MCF 10A (cell line): ENCODE results near the gene CFC1B. TPM values are rescaled to one million over a fixed set of nuclear protein-coding genes. Genes with fewer than 3 reads are reported as not detected.
"Not testable (repeated sequence)": the region's sequence is repeated elsewhere in the genome, so short reads cannot be mapped to it uniquely, and the experiment has no call there.

Experiments
- BruUV-seq: library from RNA; stranded (reverse); fragments of 400-500 nt; replicated peaks from 2 replicates; lab custom pipeline; 2021; lab: Mats Ljungman, UMichigan
- CTCF ChIA-PET: fragments of 300-600 bp; sonication (Branson Sonifier 250); formaldehyde crosslinking; extraction: SDS; loops from one replicate; lab custom pipeline; 2021; ENCODE audit warnings: antibody characterized with exemption, inconsistent platforms; lab: Yijun Ruan, JAX
- POLR2A ChIA-PET: fragments of 300-600, 350-650 bp; sonication (Branson Sonifier 250); formaldehyde crosslinking; extraction: SDS; loops from one replicate; lab custom pipeline; 2020; ENCODE audit warnings: antibody characterized with exemption, inconsistent platforms; lab: Yijun Ruan, JAX
- DNase-seq: peaks from one replicate; pipeline ENCODE4 v3.0.0-alpha.2; 2018; ENCODE audit not compliant: unreplicated experiment
- H3K27ac Mint-ChIP-seq: one replicate; pipeline ENCODE4 v1.8.0; 2022; ENCODE audit warnings: mild to moderate bottlenecking, low read depth, mixed read lengths; ENCODE audit not compliant: unreplicated experiment
- H3K27me3 Mint-ChIP-seq: one replicate; pipeline ENCODE4 v1.8.0; 2022; ENCODE audit warnings: mixed read lengths; ENCODE audit not compliant: insufficient read depth, unreplicated experiment
- H3K36me3 Mint-ChIP-seq: one replicate; pipeline ENCODE4 v1.8.0; 2022; ENCODE audit warnings: mild to moderate bottlenecking, moderate library complexity, mixed read lengths; ENCODE audit not compliant: insufficient read depth, unreplicated experiment
- H3K4me1 Mint-ChIP-seq: one replicate; pipeline ENCODE4 v1.8.0; 2022; ENCODE audit warnings: mixed read lengths; ENCODE audit not compliant: insufficient read depth, unreplicated experiment
- H3K4me3 Mint-ChIP-seq: one replicate; pipeline ENCODE4 v1.8.0; 2022; ENCODE audit warnings: mild to moderate bottlenecking, moderate library complexity, mixed read lengths; ENCODE audit not compliant: unreplicated experiment
- H3K9me3 Mint-ChIP-seq: one replicate; pipeline ENCODE4 v1.8.0; 2022; ENCODE audit warnings: mixed read lengths; ENCODE audit not compliant: unreplicated experiment
- intact Hi-C: fragments of 100-400 bp; cut with micrococcal nuclease; formaldehyde crosslinking; loops from 2 replicates; pipeline ENCODE4 v1.14.1; 2022
- total RNA-seq: library from RNA; stranded (reverse); gene quantifications from 2 replicates; pipeline ENCODE4 v1.2.3, GENCODE V29; 2022

CFC1B gene
- total RNA-seq, 1 experiment from 2014 or later = not detected

DNA sequence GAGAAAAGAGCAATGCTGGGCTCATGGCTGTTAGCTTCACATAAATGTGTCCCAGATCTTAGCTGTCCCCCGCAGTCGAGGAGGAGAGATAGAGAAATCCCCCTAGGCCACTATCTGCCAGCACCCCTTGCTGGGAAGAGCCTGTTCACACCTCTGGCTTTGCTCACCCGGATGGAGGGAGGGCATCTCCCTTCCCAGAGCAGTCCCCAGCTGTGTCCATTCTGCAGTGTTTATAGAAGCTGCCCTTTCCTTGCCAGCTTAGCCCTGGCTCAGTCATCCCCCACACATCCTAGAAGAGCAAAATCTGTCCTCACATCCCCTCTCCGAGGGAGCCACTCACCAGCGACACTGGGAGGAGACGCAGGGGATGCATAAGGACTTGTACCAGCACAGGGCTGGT lies 8.5 kb downstream of the CFC1B start:
- intact Hi-C loops, CTCF ChIA-PET, H3K36me3 Mint-ChIP-seq, H3K4me1 Mint-ChIP-seq, H3K27ac Mint-ChIP-seq, BruUV-seq, H3K4me3 Mint-ChIP-seq, POLR2A ChIA-PET, DNase-seq, H3K9me3 Mint-ChIP-seq, H3K27me3 Mint-ChIP-seq: not testable (repeated sequence)

DNA sequence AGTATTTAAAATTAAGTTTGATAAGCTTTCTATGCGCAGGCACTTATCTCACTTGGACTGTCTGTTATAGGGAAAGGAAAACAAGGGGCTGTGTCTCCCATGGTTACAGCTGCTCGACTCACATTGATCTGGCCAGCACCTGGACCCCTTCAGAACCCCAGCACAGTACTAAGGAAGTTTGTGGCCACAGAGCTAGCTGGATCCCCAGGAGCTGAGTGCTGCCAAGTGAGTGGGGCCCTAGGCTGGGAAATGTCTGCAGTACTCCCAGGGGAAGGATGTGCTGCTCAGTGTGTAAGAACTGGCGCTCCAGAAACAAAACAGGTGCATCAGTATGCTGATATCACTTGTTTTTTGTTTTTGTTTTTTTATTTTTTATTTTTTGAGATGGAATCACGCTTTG lies 9.2 kb downstream of the CFC1B start:
- POLR2A ChIA-PET, BruUV-seq, intact Hi-C loops, DNase-seq, H3K4me1 Mint-ChIP-seq, H3K27ac Mint-ChIP-seq, H3K27me3 Mint-ChIP-seq, H3K4me3 Mint-ChIP-seq, CTCF ChIA-PET, H3K9me3 Mint-ChIP-seq, H3K36me3 Mint-ChIP-seq: not testable (repeated sequence)

DNA sequence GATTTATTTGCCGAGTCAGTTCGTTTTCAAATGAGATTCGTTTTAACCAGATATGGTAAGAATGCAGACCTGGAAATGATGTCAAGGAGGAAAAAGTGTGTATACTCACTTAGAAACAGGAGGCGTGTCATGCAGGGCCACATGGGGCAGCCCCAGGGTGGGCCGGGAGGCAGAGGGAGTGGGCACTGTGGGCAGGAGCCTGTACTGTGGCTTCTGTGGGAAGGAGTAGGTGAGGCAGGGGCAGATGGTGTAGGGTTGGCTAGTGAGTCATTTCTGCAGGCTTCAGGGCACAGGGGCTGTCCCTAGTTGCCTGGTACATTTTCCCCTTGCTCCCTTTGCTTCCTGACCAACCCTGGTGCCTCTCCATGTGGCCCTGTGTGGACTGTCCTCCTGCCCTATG lies 10.2 kb downstream of the CFC1B start:
- DNase-seq, H3K27me3 Mint-ChIP-seq, H3K4me3 Mint-ChIP-seq, H3K4me1 Mint-ChIP-seq, intact Hi-C loops, H3K9me3 Mint-ChIP-seq, H3K36me3 Mint-ChIP-seq, H3K27ac Mint-ChIP-seq, POLR2A ChIA-PET, BruUV-seq, CTCF ChIA-PET: not testable (repeated sequence)

DNA sequence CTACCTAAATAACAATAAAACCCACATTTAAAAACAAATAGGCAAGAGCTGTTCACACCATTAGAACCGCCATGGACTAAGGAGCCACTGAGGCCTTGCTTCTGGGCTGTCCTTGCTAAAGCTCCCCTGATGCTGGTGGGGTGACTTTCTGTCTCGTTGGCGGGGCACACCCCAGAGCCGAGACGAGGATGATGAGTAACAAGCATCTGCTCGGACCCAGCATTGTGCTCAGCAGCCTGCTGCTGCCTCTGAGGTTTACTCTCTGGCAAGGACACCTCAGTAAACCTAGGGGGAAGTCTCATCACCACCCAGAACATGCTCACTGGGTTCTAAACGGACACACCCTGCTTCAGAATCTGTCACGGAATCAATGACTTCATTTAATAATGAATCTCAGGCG lies 10.7 kb downstream of the CFC1B start:
- H3K4me1 Mint-ChIP-seq, POLR2A ChIA-PET: not testable (repeated sequence)

GRCh38 chr2:130536654-130537053 lies 15.6 kb downstream of the CFC1B start:
- H3K27ac Mint-ChIP-seq, H3K36me3 Mint-ChIP-seq, H3K4me1 Mint-ChIP-seq, intact Hi-C loops, BruUV-seq, POLR2A ChIA-PET, DNase-seq, H3K4me3 Mint-ChIP-seq, CTCF ChIA-PET, H3K27me3 Mint-ChIP-seq, H3K9me3 Mint-ChIP-seq: not testable (repeated sequence)

More for the DNA sequence above, 10.7 kb downstream of the CFC1B start:
- H3K4me3 Mint-ChIP-seq, intact Hi-C loops, DNase-seq, H3K27ac Mint-ChIP-seq, H3K27me3 Mint-ChIP-seq, CTCF ChIA-PET, H3K9me3 Mint-ChIP-seq, H3K36me3 Mint-ChIP-seq, BruUV-seq: not testable (repeated sequence)

DNA sequence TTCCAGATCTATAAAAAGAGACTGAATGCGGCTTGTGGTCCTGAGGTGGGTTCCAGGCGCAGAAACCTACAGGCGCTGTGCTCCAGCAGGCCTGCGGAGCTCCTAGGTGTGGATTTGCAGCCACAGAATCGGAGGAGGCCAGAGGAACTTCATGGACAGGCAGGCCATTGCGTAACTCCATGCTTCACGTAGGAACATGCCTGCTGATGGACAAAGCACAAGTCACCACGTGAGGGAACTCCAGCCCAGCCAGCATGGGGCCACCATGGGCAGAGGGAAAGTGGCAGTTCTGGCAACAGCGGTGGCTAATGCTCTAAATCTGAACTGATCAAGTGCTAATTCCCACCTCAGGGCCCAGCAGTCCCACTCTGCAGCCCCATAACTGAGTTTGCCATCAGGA lies 17.2 kb downstream of the CFC1B start:
- CTCF ChIA-PET, H3K27me3 Mint-ChIP-seq, DNase-seq, BruUV-seq, H3K36me3 Mint-ChIP-seq, H3K4me1 Mint-ChIP-seq, H3K9me3 Mint-ChIP-seq, H3K4me3 Mint-ChIP-seq, intact Hi-C loops, POLR2A ChIA-PET, H3K27ac Mint-ChIP-seq: not testable (repeated sequence)

DNA sequence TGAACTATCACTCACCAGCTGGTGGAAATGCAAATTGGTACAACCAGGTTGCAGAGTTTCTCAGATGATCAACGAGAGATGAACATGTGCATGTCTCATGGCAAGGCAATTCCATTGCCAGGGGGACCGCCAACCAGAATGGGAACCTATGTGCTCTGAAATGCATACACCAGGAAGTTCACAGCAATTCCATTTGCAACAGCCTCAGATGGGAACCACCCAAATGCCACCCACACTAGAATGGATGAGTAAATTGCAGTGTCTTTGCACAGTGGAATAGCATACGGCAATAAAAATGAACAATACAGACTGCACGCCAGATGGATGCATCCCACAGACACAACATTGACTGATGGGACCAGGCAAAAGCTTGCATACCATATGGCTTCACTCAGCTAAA lies 21.8 kb downstream of the CFC1B start:
- H3K27ac Mint-ChIP-seq, H3K4me3 Mint-ChIP-seq, H3K9me3 Mint-ChIP-seq, DNase-seq, H3K27me3 Mint-ChIP-seq, CTCF ChIA-PET, intact Hi-C loops, BruUV-seq, POLR2A ChIA-PET, H3K4me1 Mint-ChIP-seq, H3K36me3 Mint-ChIP-seq: not testable (repeated sequence)

DNA sequence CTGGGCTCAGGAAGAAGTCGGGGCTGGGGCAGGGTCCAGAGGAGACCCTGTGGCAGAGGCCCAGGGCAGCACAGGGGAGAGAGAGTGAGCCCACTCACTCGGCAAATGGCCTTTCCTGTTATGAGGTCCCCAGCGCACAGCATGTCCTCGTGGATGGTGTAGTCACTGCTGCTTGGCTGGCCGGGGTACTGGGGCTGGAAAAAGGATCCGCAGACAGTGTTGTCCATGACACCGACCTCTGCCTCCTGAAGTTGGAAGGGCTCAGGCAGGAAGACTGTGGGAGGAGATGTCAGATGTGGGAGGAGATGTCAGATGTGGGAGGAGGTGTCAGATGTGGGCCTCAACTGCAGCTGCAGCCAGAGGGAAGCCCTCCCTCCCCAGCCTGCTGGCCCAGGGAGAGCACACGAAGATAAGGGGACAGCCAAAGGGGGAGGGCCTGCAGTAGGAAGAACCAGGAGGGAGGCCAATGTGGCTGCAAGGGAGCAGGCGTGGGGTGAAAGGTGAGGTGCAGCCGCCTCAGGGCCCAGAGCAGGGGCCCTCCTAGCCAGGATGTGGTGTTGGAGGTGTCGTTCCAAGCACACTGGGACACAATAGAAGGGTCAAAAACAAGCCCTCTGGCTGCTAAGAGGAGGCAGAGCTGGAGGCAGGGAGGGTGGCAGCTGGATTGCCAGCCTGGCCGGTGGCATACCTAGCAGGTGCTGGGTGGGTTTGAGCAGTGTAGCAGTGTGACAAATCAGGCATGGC lies 22.9 kb downstream of the CFC1B start:
- H3K36me3 Mint-ChIP-seq, intact Hi-C loops, H3K9me3 Mint-ChIP-seq, H3K4me1 Mint-ChIP-seq, BruUV-seq, H3K27me3 Mint-ChIP-seq, CTCF ChIA-PET, H3K27ac Mint-ChIP-seq, POLR2A ChIA-PET, DNase-seq, H3K4me3 Mint-ChIP-seq: not testable (repeated sequence)

GRCh38 chr2:130544978-130545377 lies 24.0 kb downstream of the CFC1B start:
- DNase-seq, BruUV-seq, H3K9me3 Mint-ChIP-seq, H3K27me3 Mint-ChIP-seq, H3K27ac Mint-ChIP-seq, H3K4me3 Mint-ChIP-seq, H3K4me1 Mint-ChIP-seq, H3K36me3 Mint-ChIP-seq, CTCF ChIA-PET, POLR2A ChIA-PET, intact Hi-C loops: not testable (repeated sequence)
